Measurements from ENCODE around the gene GMPR.
"Not testable (repeated sequence)": the region's sequence is repeated elsewhere in the genome, so short reads cannot be mapped to it uniquely, and the experiment has no call there.

The GMPR gene

DNA sequence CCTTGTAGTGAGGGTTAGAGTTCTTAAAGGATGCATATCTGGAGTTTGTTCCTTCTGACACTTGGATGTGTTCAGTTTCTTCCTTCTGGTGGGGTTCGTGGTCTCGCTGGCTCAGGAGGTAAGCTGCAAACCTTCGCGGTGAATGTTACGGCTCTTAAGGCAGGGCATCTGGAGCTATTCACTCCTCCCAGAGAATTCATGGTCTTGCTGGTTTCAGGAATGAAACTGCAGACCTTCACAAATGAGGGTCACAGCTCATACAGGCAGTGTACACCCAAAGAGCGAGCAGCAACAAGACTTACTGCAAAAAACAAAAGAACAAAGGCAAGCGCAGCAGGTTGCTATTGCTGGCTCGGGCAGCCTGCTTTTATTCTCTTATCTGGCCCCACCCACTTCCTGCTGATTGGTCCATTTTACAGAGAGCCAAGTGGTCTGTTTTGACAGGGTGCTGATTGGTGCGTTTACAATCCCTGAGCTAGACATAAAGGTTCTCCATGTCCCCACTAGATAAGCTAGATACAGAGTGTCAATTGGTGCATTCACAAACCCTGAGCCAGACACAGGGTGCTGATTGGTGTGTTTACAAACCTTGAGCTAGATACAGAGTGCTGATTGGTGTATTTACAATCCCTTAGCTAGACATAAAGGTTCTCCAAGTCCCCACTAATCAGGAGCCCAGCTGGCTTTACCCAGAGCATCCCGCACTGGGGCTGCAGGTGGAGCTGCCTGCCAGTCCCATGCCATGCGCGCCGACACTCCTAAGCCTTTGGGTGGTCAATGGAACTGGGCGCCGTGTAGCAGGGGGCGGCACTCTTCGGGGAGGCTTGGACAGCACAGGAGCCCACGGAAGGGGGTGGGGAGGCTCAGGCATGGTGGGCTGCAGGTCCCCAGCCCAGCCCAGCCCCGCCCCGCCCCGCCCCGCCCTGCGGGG lies 12.0 kb upstream of the GMPR start:
- not testable (repeated sequence) for DNase-seq

DNA sequence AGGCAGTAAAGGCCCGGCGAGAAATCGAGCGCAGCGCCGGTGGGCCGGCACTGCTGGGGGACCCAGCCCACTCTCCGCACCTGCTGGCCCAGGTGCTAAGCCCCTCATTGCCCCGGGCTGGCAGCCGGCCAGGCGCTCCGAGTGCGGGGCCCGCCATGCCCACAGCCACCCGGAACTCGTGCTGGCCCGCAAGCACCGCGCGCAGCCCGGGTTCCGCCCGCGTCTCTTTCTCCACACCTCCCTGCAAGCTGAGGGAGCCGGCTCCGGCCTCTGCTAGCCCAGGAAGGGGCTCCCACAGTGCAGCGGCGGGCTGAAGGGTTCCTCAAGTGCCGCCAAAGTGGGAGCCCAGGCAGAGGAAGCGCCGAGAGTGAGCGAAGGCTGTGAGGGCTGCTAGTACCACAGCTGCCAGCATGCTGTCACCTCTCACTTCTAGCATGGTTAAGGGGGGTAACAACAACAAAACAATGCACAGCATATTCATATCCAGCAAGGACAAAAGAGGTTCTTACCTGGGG lies 11.3 kb upstream of the GMPR start:
- DNase-seq: peak; percentile 19

DNA sequence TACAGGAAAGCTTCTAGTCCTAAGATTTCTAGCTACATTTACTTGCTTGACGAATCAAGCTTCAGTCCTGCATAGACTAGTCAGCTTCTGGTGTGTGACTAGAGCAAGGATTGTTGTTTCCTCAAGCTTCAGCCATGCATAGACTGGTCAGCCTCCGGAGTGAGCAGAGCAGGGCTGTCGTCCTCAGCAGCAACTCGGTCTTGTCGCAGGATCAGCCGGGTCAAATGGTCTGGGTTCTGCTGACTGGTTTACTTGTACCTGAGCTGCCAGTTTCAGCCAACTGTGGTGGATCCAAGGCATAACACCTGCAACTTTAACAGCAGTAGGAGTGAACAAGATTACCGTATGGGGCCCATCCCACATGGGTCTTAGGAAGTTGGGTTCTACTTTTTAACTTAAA lies 10.8 kb upstream of the GMPR start:
- DNase-seq: peak; percentile 15

DNA sequence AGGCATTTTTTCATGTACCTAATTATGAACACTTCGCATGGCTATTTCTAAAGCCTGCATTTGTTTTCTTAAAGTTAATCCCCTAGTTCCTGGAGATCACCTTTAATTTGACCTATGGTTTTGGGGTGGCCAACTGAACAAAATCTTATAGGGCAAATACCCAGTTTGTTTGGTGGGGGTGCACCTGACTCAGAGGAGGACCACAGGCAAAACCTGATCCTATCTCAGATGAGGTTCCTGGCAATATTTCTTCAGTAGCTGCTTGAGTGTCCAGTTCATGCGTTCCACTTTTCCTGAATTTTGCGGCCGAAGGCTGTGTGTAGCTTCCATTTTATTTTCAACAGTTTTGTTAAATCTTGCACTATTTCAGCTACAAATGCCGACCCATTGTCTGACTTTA lies 10.3 kb upstream of the GMPR start:
- DNase-seq: no peak

DNA sequence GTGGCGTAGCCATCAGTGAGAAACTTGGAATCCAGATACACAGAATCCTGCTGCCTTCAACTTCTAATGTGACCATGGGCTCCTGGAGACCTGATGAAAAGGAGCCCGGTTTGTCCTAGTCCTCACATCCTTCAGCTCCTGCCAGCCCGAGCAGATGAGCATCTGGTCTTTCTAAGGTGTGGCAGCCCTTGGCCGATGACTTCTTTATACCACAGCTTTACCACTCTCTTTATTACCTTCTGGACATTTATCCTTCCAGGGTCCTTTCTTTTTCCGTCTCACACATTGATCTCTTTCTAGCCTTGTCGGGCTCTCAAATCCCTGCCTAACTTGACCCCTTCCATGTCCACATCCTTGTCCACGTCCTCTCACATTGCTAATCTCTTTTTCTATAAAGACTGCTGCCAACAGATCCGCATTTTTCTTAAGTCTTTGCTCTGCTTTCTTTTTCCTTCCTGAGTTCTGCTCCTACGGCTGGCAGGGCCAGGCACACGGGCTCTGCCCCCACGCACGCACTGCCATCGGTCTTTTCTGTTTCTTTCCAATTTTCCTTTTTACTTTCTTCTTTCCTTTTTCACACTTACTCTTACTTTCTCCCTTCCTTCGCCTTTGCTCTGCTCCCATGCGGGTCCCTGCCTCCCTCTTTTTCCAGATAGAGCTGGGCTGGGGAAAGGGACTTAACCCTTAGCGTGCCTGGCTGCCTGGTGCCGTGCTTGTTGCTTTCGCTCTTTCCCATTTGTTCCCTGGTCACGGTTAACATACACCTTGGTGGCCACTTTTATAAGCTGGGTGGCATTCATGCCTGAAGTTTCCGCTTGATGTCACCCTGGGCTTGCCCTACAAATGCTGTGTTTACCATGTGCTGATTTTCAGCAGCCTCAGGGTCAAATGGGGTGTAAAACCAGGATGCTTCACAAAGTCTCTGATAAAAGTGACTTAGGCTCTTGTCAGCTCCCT lies 9.4 kb upstream of the GMPR start:
- DNase-seq: no peak

DNA sequence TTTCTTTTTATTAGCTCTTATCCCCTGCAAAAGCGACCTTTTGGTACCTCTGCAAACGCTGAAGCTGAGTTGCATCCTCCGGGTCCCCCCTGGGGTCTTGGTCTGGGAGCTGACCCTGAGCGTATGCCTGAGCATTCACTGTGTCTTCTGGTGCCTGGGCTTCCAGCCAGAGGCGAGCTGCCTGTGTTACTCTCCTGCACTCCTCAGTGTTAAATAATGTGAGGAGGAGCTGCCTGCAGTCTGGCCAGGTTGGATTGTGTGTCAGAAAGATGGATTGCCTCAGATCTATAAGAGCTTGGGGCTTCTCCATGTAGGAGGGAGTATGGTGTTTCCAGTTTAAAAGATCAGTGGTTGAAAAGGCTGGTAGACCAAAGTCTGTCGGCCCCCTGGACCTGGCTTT lies 8.7 kb upstream of the GMPR start:
- no peak for DNase-seq

DNA sequence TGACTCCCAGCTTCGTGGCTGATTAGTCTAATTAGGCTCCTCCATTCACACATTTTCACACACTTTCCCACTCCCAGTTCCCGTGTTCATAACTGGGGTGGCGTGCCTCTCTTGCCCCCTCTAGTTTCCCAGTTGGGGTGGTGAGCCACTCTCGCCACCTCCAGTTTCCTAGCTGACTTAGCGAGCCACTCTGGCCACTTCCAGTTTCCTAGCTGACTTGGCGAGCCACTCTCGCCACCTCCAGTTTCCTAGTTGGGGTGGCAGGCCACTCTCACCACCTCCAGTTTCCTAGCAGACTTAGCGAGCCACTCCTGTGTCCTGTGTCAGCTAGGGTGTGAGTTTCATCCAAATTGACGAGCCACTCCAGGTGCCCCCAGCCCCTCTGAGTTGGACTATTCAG lies 7.4 kb upstream of the GMPR start:
- no peak for DNase-seq

DNA sequence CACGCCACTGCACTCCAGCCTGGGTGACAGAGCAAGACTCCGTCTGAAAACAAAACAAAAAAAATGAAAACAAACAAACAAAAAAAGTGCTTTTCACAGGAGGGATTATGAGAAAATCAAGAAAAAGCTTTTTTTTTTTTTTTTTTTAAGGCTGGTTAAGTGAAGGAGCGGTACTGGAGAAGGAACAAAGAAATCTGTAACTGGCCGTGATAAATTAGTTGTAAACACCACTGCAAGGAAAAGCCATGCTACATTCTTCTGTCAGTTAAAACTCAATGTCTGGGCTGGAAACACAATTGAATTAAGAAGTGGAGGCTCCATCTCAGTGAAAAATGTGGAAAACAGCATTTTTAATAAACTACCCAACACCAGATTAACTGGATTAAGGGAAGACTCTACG lies 6.3 kb upstream of the GMPR start:
- no peak for DNase-seq

DNA sequence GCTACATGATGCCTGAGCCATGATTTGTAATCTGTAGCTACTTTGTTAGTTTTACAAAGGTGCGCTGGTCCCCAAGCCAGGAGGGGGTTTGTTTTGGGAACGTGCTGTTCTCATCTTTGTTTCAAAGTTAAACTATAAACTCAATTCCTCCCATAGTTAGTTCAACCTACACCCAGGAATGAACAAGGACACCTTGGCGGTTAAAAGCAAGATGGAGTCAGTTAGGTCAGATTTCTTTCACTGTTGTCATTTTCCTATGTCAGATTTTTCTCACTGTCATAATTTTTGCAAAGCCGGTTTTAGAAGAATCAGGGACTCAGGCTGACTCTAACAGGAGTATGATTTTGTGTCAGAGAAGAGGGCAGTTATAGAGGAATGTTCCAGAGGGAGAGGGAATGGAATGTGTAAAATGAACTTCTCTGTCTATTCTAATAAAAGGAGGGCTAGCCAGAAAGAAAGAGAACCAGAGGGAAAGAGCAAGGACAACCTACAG lies 2.3 kb upstream of the GMPR start:
- DNase-seq: no peak

DNA sequence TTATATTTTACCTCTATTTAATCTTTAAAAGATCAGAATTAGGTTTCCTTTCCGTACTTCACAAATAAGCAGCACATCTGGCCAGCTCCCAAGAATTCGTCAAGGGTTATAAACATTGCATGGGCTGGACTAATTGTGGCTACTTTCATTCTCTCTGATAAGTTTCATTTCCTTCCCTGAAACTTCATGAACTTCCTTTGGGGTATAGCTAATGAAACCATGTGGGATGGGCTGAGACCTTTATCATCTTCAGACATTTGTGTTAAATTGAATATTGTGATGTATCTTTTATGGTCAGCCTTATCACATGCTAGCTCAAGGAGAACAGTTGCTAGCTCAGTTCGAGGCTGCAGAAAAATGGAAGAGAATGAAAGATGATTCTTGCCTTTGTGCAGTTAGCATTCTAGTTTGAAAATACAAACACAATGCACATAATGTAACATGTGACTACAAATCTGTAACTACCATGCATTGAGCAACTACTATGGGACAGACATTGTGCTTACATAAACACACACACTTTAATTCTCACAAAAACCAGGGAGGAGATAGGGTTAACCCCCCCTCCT lies 1.7 kb upstream of the GMPR start:
- no peak for DNase-seq

DNA sequence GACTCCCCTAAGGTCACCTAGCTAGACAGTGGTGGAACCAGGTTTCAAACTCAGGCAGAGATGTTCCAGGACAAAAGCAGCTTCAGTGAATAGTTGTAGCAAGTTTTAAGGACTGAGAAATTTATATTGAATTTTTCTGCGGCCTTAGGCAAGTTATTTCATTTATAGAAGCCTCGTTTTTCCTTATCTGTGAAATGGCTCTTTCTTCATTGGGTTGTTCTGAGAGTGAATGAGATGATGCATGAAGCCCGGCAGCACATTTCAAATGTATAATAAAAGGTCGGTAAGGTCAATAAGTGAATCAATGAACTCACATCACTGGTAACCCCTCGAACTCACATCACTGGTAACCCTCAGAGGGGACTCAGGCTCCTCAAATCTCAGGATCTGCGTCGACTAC lies 1.1 kb upstream of the GMPR start:
- no peak for DNase-seq

DNA sequence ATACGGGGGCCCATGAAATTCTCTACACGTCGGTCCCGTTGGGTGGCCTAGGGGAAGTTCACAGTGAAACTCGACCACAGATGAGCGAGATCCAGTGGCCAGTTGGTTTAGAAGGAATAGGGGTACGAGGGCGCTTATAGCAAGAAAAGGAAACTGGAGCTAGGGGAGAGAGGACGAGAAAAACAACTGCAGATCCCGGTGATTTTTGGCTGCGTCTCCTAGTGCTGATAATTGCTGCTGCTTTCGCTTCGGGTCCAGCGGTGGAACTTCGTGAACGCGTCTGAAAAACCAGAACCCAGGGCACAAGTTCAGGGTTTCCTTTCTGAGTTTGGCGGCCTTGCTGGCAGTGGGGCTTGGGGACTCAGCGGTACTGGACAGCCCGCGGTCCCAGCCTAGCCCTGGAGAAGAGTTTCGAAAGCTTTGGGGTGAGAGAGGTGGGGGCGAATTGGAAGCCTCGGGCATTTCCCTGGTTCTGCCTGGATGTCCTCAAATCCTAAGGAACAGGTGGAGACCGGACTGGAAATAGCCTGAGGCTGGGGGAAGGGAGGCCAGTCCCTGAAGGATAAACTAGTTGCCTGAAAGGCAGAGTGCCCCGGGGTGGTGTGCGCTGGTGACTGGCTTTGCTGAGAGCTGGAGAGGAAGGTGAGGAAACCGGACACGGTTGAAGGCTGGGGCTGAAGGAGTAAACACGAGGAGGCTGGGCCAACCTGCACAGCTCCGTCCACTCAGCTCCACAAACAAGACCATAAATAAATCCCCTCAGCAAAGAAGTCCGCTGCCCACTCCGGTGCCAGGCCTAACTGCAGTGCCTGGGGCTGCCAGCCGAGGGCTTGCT lies 793 bp downstream of the GMPR start:
- DNase-seq: peak; percentile 36

DNA sequence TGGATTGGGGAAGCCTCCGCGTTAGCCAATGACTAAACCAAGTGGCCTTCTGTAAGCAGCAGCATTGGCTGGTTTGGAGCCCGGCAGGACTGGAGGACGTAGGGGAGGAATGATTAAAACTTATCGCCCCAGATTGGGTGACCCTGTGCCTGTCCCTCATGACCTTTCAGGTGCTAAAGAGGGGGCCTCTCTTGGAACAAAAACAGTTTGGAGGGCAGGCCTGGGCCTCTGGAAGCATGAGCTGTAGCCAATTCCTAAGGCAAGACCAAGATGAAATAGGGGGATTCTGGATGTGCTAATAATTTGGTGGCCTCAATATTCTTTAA lies 1.4 kb downstream of the GMPR start:
- DNase-seq: no peak

DNA sequence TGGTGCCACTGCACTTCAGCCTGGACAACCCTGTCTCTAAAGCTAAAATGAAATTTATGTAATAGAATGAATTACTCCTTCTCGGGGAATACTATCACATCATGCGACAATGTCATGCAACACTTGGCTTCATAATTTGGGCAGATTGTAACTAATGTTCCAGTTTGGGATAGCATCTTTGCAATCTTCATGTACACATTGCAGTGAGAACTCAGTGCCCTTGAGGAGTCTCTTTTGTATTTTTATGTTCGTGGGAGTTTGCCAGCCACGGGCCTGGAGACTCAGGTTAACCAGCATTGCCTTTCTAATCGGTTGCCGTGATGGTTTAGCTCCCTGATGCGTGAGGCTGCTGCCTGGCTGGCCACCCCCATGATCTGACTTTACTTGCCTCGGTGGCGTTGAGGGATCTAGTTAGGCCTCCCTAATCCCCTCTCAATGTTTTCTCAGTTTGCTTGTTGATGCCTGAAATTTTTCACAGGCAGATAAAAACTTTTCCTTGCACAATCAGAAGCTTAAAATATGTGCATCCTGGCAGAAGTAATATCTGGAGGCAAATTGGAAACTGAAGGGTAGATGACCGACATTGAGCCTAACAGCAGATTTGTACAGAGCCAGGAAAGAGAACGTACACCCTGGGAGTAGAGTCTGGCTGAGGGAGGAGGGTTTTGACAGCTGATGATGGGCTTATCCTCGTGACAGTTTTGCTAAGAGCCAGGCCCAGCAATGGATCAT lies 2.4 kb downstream of the GMPR start:
- no peak for DNase-seq

DNA sequence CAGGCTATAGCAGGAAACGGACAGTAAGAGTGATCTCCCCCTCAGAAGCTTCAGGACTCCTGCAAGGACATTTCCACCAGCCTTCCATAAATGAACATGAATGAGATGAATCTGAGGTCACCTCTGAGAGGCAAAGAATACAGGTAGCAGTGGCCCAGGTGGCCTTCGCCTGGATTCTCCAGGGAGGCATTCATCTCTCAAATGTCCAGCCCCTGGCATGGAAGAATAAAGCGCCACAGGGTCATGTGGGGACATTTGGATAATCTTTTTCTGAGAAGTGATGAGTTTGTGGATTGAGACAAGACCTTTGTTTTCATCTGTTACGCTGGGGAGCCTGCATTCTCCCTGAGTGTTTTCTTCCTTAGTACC lies 2.9 kb downstream of the GMPR start:
- no peak for DNase-seq

DNA sequence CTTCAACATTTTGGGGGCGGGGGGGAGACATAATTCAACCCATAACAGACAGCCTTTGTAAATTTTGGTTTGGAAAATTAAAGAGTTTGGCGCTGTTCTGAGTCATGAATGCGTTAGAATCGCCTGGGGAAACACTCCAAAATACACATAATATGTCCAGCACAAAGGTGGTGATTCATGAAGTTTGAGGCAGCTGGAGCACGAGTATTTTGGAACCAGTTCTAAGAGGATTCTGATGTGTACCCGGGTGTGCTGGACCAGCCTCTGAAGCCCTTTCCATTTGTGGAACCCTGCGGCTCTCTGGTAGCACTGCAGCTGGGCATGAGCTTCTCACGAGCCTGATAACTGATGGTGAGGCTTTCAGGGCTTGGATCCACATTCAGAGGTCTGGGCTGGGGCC lies 4.7 kb downstream of the GMPR start:
- no peak for DNase-seq

DNA sequence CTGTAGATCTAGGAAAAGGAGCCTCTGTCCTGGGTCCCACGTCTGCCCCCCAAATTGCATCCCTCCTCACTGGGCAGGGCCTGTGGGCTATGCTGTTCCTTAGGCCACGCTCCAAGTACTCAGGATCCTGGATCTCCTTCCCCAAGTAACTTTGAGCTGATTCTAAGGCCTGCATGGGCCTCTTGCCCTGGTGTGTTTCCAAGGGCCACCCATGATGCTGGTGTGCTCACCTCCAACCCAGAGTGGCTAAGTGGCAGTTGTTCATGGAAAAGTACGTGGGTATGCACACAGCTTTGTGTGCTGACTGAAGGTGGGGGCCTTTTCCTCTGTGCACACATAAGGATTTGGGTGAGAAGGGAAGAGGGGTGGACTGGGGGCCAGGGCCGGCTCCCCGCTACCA lies 5.3 kb downstream of the GMPR start:
- no peak for DNase-seq

DNA sequence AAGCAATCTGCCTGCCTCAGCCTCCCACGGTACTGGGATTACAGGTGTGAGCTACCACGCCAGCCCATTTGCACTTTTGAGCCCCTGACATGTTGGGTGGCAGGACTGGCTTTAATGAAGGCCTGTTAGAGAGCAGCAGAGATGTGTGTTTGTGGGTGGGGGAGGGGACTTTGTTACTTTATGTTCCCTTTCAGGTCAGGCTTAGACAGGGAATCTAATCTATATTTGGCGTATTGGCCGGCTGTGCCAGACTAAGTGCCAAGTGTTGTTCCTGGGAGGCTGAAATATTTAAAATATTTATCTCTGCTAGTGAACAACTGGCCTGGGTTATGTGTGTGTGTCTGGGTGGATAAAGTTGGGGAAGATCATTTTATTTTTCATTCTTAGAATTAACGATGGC lies 6.1 kb downstream of the GMPR start:
- no peak for DNase-seq

DNA sequence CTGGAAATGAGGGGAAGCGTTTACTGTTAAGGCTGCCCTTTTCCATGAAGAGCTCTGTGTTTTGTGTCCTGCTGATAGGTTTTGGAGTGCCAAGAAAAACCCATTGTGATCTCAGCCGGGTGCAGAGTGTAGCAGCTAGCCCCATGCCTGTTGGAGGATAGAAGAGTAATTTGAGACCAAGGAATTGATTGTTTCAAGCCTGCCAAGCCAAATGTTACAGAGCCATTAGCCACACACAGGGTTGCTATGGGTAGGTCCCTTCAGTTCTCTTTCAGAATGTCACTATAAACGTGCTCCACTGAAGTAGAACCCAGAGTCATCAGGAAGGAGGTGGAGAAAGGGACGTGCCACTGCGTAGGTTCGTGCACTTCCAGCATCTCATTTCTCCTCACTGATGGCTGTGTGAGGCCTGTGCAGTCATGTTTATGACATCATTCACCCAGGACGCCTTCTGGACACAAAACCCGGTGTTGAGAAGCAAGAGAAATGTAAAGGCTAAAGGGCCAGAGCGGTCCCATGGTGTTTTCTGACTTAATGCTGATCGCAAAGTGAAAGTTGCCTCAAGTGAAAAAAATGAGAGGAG lies 6.6 kb downstream of the GMPR start:
- DNase-seq: no peak

DNA sequence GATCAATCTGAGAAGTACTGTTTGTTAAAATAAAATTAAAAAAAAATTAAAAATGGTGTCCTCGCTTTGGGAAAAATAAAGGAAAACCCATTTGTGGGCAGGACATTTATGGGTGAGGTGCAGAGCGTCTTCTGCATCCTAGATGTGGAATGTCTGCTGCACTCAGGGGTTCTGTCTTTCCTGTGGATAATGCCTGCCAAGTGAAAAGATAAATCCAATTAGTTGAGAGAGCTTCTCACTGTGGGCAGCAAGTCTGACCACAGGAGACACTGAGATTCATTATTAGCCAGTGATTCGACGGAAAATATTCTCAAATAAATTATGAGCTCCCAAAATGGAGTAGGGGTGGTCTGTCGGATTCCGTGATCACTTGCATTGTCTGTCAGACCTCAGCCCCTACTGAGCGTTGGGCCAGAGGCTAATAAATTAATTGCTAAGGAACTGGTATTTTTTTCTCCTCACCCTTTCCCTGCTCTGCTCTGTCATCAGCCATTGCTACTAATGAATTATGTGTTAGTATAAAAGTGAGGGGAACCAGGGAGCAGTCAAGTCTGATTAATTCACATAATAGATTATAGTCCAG lies 10.0 kb downstream of the GMPR start:
- no peak for DNase-seq

DNA sequence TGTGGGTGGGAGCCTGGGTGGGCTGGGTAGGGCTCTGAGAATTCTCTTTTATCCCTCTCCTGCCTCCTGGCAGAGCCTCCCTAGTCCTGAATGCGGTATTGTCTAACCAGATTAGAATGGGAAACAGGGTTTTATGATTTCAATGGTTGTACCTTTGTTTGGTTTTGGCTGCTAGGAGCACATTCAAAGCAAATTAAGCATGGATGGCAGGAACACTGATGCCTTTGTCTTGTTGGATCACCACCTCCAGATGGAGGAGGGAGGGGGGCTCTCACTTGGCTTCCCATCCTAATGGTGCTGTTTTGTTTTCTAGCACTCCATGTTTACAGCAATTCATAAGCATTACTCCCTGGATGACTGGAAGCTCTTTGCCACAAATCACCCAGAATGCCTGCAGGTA lies 11.6 kb downstream of the GMPR start:
- DNase-seq: no peak
